Body of pancreas (tissue), 4 donors: ENCODE results near the gene ANKZF1. TPM values are rescaled to one million over a fixed set of nuclear protein-coding genes. Genes with fewer than 3 reads are reported as not detected.

Experiments
- ATAC-seq: fragments of 150-250 bp; one replicate; pipeline ENCODE4 v1.9.1; 2016
- DNase-seq, 4 donors: peaks; one replicate each; pipeline ENCODE4 v3.0.0-alpha.2; 2019
- H3K27ac ChIP-seq, 4 donors: fragments of 200-600 bp; sonication (generic); 1 replicate in 3 of 4; 2 replicates in 1 of 4; pipeline versions ENCODE4 v1.5.1 to v1.6.1; 2016 to 2019; ENCODE audit warnings: mild to moderate bottlenecking in 1 of 4, mixed read lengths in 1 of 4, moderate library complexity in 1 of 4
- H3K27me3 ChIP-seq, 2 donors: fragments of 200-600 bp; sonication (generic); one replicate each; pipeline ENCODE4 v1.6.0; 2016; ENCODE audit warnings: mild to moderate bottlenecking in 1 of 2
- H3K36me3 ChIP-seq, 2 donors: fragments of 200-600 bp; sonication (generic); replicated peaks in 1 of 2; 2 replicates each; pipeline ENCODE4 v1.5.1; 2016; ENCODE audit warnings: low read depth in 2 of 2; ENCODE audit not compliant: insufficient read depth in 1 of 2
- H3K4me1 ChIP-seq: fragments of 200-600 bp; sonication (generic); one replicate; pipeline ENCODE4 v1.6.0; 2016
- H3K4me3 ChIP-seq, 2 donors: fragments of 200-600 bp; sonication (generic); 1 replicate in 1 of 2; 2 replicates in 1 of 2; pipeline ENCODE4 v1.5.1; 2016 to 2019
- H3K9me3 ChIP-seq, 3 donors: fragments of 200-600 bp; sonication (generic); 1 replicate in 2 of 3; 2 replicates in 1 of 3; pipeline ENCODE4 v1.5.1; 2016
- POLR2A ChIP-seq, 3 donors: fragments of 450-650 bp; IDR thresholded peaks; one replicate each; pipeline ENCODE4 v1.6.1; 2016; ENCODE audit warnings: antibody characterized with exemption in 3 of 3, mild to moderate bottlenecking in 2 of 3
- WGBS, 2 donors: methylation state at CpG; one replicate each; pipeline ENCODE4 v1.1.5; 2017; 5-methylcytosine and 5-hydroxymethylcytosine counted together
- intact Hi-C: fragments of 100-400 bp; cut with DNase I; formaldehyde crosslinking; loops from one replicate; pipeline ENCODE4 v1.15.1; 2023
- total RNA-seq, 2 donors: library from RNA; depleted of rRNA; stranded (reverse); fragments of >200 nt; gene quantifications; one replicate each; pipeline ENCODE4 v1.1.0, GENCODE V29; 2016
- TF ChIP-seq, protein P1 (sequence below), 7 experiments: fragments of 450-650 bp in 4 of 7; fragments of 200-600 bp in 3 of 7; sonication (generic) in 3 of 7; IDR thresholded peaks; one replicate each; pipeline ENCODE4 v1.5.1; 2016 to 2019; ENCODE audit warnings: antibody characterized with exemption in 7 of 7

ANKZF1 gene
- total RNA-seq, 2 donors from 2014 or later, result 67.5 to 95.3 TPM

DNA sequence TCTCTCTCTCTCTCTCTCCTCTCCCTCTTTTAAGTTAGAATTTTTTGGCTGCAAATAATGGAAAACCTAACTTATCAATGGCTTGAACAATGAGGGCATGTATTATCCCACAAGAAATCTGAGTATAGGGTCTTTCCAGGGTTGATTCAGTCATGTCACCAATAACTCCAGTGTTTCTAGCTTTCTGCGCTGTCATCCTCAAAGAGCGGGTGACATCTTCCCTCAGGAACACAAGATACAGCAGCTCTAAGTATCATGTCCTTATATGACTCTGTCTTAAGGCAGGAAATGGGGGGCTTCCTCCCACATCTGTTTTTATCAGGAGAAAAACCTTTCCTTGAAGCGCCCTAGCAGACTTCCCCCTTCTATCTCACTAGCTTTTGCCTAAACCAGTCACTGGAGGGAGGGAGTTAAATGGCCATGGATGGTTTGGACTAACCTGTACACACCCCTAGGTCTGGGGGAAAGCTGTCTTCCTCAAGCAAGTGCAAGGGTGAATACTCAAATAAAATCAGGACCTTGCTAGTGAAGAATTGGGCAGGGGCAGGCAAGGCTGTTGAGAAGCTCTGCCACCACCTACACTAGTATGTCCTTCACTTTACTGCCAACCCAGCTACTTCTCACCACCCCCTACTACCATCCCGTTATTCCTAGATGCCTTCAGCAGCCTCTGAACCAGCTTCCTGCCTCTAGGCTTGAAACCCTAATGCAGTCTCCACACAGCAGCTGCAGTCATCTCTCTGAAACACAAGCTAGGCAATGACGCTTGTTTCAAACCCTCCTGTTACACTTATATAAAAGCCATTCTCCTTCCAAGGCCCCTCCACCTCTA, 31.6 kb downstream of the ANKZF1 start:
- intact Hi-C loops, result no loop called here
- 53 to 72% methylated on average over 5 of the region's 5 CpGs for WGBS, 2 donors
- DNase-seq (no peak), ATAC-seq (no peak)
- Histone ChIP-seq H3K4me1 (no peaks in the 10 kb centered on the region), H3K27ac (no peak overlapping the region), H3K27me3 (no peaks in the 10 kb centered on the region), H3K36me3 (no peaks in the 10 kb centered on the region), H3K4me3 (no peak overlapping the region), H3K9me3 (no peaks in the 10 kb centered on the region)
- TF ChIP-seq, protein P1, sequence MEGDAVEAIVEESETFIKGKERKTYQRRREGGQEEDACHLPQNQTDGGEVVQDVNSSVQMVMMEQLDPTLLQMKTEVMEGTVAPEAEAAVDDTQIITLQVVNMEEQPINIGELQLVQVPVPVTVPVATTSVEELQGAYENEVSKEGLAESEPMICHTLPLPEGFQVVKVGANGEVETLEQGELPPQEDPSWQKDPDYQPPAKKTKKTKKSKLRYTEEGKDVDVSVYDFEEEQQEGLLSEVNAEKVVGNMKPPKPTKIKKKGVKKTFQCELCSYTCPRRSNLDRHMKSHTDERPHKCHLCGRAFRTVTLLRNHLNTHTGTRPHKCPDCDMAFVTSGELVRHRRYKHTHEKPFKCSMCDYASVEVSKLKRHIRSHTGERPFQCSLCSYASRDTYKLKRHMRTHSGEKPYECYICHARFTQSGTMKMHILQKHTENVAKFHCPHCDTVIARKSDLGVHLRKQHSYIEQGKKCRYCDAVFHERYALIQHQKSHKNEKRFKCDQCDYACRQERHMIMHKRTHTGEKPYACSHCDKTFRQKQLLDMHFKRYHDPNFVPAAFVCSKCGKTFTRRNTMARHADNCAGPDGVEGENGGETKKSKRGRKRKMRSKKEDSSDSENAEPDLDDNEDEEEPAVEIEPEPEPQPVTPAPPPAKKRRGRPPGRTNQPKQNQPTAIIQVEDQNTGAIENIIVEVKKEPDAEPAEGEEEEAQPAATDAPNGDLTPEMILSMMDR (IDR thresholded peaks at IDR 0.05), result no peak
- no peak for TF ChIP-seq POLR2A (IDR thresholded peaks at IDR 0.05)

DNA sequence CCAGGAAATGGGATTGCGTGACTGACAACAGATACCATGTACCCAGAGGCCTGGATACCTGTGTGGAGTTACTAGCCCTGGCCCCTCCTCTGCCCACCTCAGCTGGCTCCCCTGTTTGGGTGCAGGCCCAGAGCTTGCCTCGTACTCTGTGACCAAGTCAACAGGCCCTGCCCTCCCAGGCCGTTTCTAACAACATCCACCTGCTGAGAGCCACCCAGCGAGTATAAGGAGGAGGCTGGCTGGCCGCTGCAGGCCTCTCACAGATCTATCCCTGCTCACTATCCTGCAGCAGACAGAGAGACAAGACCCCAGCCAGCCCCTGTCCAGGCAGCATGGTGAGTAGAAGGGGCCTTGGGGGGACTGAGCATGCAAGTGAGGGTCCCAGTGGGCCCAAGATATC, 36.6 kb downstream of the ANKZF1 start:
- Histone ChIP-seq H3K9me3 (no peaks in the 10 kb centered on the region), H3K4me3 (no peak overlapping the region), H3K27me3 (no peaks in the 10 kb centered on the region), H3K27ac (no peak overlapping the region), H3K36me3 (no peaks in the 10 kb centered on the region), H3K4me1 (peaks cover 9% of the 10 kb centered on the region)
- 80 to 100% methylated on average over 1 to 5 of the region's 5 CpGs for WGBS, 2 donors
- ATAC-seq, result no peak
- no peak for DNase-seq
- intact Hi-C loops, result no loop called here
- TF ChIP-seq POLR2A (IDR thresholded peaks at IDR 0.05), result no peak
- TF ChIP-seq, protein P1 (IDR thresholded peaks at IDR 0.05), result no peak

DNA sequence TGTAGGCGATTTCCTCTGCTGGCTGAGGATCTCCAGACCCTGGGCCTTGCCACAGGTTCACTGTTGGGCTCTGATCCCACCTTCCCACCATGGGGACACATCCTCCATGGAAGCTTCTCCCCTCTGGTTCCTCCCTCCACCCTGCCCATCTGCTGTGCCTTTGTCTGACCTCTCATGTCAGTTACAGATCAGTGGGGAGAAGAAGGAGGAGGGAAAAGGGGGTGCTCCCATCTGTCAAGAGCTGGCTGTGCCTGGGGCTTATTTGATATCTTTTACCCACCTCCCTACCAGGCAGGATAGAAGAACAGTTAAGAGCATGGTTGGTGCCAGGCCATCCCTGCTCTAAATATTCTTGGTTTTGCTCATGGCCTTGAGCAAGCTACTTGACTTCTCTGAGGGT, 37.3 kb downstream of the ANKZF1 start:
- ATAC-seq (no peak), DNase-seq (no peak)
- intact Hi-C loops, result no loop called here
- TF ChIP-seq POLR2A (IDR thresholded peaks at IDR 0.05), result no peak
- TF ChIP-seq, protein P1 (IDR thresholded peaks at IDR 0.05), result no peak
- Histone ChIP-seq H3K9me3 (no peaks in the 10 kb centered on the region), H3K4me1 (peaks cover 9% of the 10 kb centered on the region), H3K36me3 (no peaks in the 10 kb centered on the region), H3K27ac (no peak overlapping the region), H3K4me3 (no peak overlapping the region), H3K27me3 (no peaks in the 10 kb centered on the region)
- WGBS, 2 donors, result 90 to 95% methylated on average over 1 of the region's 1 CpG

DNA sequence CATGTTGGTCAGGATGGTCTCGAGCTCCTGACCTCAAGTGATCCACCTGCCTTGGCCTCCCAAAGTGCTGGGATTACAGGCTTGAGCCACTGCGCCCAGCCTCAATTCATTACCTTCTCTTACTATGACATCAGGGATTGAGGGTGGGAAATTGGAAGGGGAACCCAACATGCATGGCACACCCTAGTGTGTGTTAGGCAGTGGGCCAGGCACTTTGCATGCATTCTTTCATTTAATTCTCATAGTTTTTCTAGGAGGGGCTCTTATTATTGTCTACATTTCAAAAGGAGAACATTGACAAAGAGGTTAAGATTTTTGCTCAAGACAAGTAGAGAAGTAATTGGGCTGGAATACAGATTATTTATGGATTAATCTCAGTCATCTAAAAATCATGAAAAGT, 38.7 kb downstream of the ANKZF1 start:
- TF ChIP-seq, protein P1 (IDR thresholded peaks at IDR 0.05), result no peak
- TF ChIP-seq POLR2A (IDR thresholded peaks at IDR 0.05), result no peak
- intact Hi-C loops, result no loop called here
- H3K4me1 ChIP-seq, result peaks cover 9% of the 10 kb centered on the region
- ATAC-seq, result no peak
- H3K4me3 ChIP-seq, result no peak overlapping the region
- H3K27ac ChIP-seq, result no peak overlapping the region
- DNase-seq, result no peak
- 94 to 100% methylated on average over 1 to 2 of the region's 2 CpGs for WGBS, 2 donors
- no peaks in the 10 kb centered on the region for H3K36me3 ChIP-seq
- H3K27me3 ChIP-seq, result no peaks in the 10 kb centered on the region
- H3K9me3 ChIP-seq, result no peaks in the 10 kb centered on the region
